ENCODE results near the gene NGF. TPM values are rescaled to one million over a fixed set of nuclear protein-coding genes. Genes with fewer than 3 reads are reported as not detected.

Gene NGF
- total and polyA plus RNA-seq, 12 donors, result 1.8 to 21.6 (median 3.3) TPM

GRCh38 chr1:115241309-115241708, 96.7 kb downstream of the NGF start:
- no peak for TF ChIP-seq CTCF (IDR thresholded peaks at IDR 0.05)
- Histone ChIP-seq H3K36me3 (no peaks in the 10 kb centered on the region), H3K4me3 (no peak overlapping the region), H3K27ac (no peak overlapping the region), H3K9me3 (peaks cover 0 to 27% (median 12%) of the 10 kb centered on the region in 11 donors), H3K27me3 (no peaks in the 10 kb centered on the region), H3K4me1 (no peaks in the 10 kb centered on the region)
- 79 to 91% methylated on average over 1 of the region's 1 CpG for WGBS, 2 donors
- DNase-seq (no peak), ATAC-seq (no peak)
- intact Hi-C loops (cut with DNase I), result no loop called here

DNA sequence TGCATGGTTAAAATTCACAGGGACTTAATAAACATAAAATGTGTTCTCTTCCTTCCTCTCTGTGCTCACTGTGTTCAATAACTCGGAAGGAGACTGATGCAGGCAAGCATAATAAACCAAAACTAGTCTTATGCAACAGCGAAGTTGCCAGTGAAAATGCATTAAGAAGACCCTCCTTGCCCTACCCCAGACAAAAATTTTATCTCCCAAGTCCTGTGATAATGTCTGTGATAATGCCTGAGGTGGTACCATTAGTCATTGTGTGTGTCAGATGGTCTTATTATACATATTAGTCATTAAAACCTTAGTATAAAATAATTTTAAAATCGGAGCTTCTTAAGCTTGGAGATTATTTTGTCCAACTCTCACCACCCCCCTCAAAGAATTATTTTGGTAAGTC, 97.8 kb downstream of the NGF start:
- H3K27ac ChIP-seq, result no peak overlapping the region
- intact Hi-C loops (cut with DNase I), result no loop called here
- H3K4me1 ChIP-seq, result no peaks in the 10 kb centered on the region
- no peaks in the 10 kb centered on the region for H3K36me3 ChIP-seq
- no peak for TF ChIP-seq CTCF (IDR thresholded peaks at IDR 0.05)
- 70 to 95% methylated on average over 3 of the region's 3 CpGs for WGBS, 2 donors
- no peak overlapping the region for H3K4me3 ChIP-seq
- ATAC-seq, result no peak
- no peak for DNase-seq
- H3K27me3 ChIP-seq, result no peaks in the 10 kb centered on the region
- H3K9me3 ChIP-seq, result peaks cover 0 to 17% (median 7%) of the 10 kb centered on the region in 11 donors

- Histone ChIP-seq H3K4me3 (no peak overlapping the region), H3K27ac (no peak overlapping the region), H3K9me3 (peaks cover 0 to 8% (median 0%) of the 10 kb centered on the region in 11 donors), H3K27me3 (no peaks in the 10 kb centered on the region), H3K36me3 (no peaks in the 10 kb centered on the region), H3K4me1 (no peaks in the 10 kb centered on the region)
- WGBS, 2 donors, result 67 to 87% methylated on average over 1 of the region's 1 CpG
- DNase-seq (no peak), ATAC-seq (no peak)
- intact Hi-C loops (cut with DNase I), result no loop called here
- no peak for TF ChIP-seq CTCF (IDR thresholded peaks at IDR 0.05)
These were observed 98.6 kb downstream of the NGF start for GRCh38 chr1:115239426-115239825.

GRCh38 chr1:115239148-115239422, 99.0 kb downstream of the NGF start:
- Histone ChIP-seq H3K36me3 (no peaks in the 10 kb centered on the region), H3K4me1 (no peaks in the 10 kb centered on the region), H3K27ac (no peak overlapping the region), H3K9me3 (peaks cover 0 to 5% (median 0%) of the 10 kb centered on the region in 11 donors), H3K4me3 (no peak overlapping the region), H3K27me3 (no peaks in the 10 kb centered on the region)
- no peak for TF ChIP-seq CTCF (IDR thresholded peaks at IDR 0.05)
- intact Hi-C loops (cut with DNase I), result no loop called here
- DNase-seq (no peak), ATAC-seq (no peak)

All from heart right ventricle (tissue), 16 donors.